ENCODE results near the gene PEX1.

The PEX1 gene

DNA sequence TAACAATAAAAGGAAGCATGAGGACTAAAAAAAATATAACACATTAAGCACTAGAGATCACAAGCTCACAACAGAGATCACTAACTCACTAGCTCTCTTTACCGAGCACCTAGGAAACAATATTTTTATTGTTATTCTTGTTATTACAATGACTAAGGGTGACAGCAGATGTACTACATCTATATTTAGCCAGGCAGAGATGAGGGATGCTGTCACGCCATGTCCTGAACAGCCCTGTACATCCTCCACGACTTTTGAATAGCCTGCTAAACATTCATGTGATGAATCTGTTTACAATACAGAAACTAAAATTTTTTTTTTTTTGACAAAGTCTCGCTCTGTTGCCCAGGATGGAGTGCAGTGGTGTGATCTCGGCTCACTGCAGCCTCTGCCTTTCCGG is 39.1 kb upstream of the PEX1 start:
- no peak overlapping the region for H3K27ac ChIP-seq (ENCODE audit: low read length)
- peaks cover 90% of the 10 kb centered on the region for H3K36me3 ChIP-seq (ENCODE audit: insufficient read depth, low read length)
- H2AFZ ChIP-seq (ENCODE audit: low read depth, low read length) = no peak overlapping the region
- H3K4me2 ChIP-seq (ENCODE audit: insufficient read depth, low read length) = no peak overlapping the region
- no peak overlapping the region for H3K4me3 ChIP-seq (ENCODE audit: low read depth in 1 of 2, low read length in 2 of 2)
- H4K20me1 ChIP-seq (ENCODE audit: insufficient read depth, low read length) = no peaks in the 10 kb centered on the region; the same call in 1 of the 2 replicates
- TF ChIP-seq, protein P1, sequence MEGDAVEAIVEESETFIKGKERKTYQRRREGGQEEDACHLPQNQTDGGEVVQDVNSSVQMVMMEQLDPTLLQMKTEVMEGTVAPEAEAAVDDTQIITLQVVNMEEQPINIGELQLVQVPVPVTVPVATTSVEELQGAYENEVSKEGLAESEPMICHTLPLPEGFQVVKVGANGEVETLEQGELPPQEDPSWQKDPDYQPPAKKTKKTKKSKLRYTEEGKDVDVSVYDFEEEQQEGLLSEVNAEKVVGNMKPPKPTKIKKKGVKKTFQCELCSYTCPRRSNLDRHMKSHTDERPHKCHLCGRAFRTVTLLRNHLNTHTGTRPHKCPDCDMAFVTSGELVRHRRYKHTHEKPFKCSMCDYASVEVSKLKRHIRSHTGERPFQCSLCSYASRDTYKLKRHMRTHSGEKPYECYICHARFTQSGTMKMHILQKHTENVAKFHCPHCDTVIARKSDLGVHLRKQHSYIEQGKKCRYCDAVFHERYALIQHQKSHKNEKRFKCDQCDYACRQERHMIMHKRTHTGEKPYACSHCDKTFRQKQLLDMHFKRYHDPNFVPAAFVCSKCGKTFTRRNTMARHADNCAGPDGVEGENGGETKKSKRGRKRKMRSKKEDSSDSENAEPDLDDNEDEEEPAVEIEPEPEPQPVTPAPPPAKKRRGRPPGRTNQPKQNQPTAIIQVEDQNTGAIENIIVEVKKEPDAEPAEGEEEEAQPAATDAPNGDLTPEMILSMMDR (IDR thresholded peaks at IDR 0.05; ENCODE audit: borderline replicate concordance, extremely low read depth, low read length, poor library complexity, severe bottlenecking) = no peak
- no peak for TF ChIP-seq EZH2 (IDR thresholded peaks at IDR 0.05; ENCODE audit: borderline replicate concordance, low read depth, low read length, severe bottlenecking)
- H3K27me3 ChIP-seq (ENCODE audit: insufficient read depth, low read length, poor library complexity) = no peaks in the 10 kb centered on the region
- no peak overlapping the region for H3K9ac ChIP-seq (ENCODE audit: low read depth, low read length)
- peaks cover 5% of the 10 kb centered on the region; the same call in 1 of the 2 replicates for H3K79me2 ChIP-seq (ENCODE audit: insufficient read depth, low read length)
- no peak for DNase-seq
- H3K9me3 ChIP-seq (ENCODE audit: insufficient read depth, low read length, severe bottlenecking) = no peaks in the 10 kb centered on the region
- H3K4me1 ChIP-seq (ENCODE audit: insufficient read depth, low read length) = no peaks in the 10 kb centered on the region
- no peak for ATAC-seq (ENCODE audit: insufficient read depth, low read depth)

- H3K27ac ChIP-seq (ENCODE audit: low read length) = no peak overlapping the region
Observed at GRCh38 chr7:92563345-92563744, 35.0 kb upstream of the PEX1 start.

DNA sequence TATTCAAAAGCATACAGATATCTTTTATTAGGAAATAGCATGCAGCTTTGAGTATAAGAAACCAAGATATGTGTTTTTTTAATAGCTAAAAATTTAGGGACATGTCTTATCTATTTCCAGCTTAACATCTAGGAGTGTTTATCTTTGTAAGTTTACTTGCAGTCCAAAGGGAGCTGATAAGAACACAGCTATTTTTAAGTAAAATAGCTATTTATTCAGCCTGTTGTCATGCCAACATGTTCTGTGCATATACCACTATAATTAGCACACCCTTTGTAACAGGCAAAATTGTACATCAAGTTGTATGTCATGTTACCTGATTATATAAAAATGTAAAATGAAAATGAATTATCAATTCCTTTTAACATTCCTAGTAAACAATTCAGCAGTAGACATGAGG is 32.3 kb upstream of the PEX1 start:
- TF ChIP-seq, protein P1 (IDR thresholded peaks at IDR 0.05; ENCODE audit: borderline replicate concordance, extremely low read depth, low read length, poor library complexity, severe bottlenecking) = no peak
- no peak for TF ChIP-seq EZH2 (IDR thresholded peaks at IDR 0.05; ENCODE audit: borderline replicate concordance, low read depth, low read length, severe bottlenecking)
- Histone ChIP-seq H3K36me3 (ENCODE audit: insufficient read depth, low read length) (peaks cover 57% of the 10 kb centered on the region), H3K4me1 (ENCODE audit: insufficient read depth, low read length) (no peaks in the 10 kb centered on the region), H3K9me3 (ENCODE audit: insufficient read depth, low read length, severe bottlenecking) (no peaks in the 10 kb centered on the region), H3K27me3 (ENCODE audit: insufficient read depth, low read length, poor library complexity) (no peaks in the 10 kb centered on the region), H3K79me2 (ENCODE audit: insufficient read depth, low read length) (no peaks in the 10 kb centered on the region), H2AFZ (ENCODE audit: low read depth, low read length) (no peak overlapping the region), H3K9ac (ENCODE audit: low read depth, low read length) (no peak overlapping the region), H4K20me1 (ENCODE audit: insufficient read depth, low read length) (no peaks in the 10 kb centered on the region), H3K4me3 (ENCODE audit: low read depth in 1 of 2, low read length in 2 of 2) (no peak overlapping the region), H3K4me2 (ENCODE audit: insufficient read depth, low read length) (no peak overlapping the region), H3K27ac (ENCODE audit: low read length) (no peak overlapping the region)
- DNase-seq (no peak), ATAC-seq (ENCODE audit: insufficient read depth, low read depth) (no peak)

More at GRCh38 chr7:92563345-92563744, 35.0 kb upstream of the PEX1 start:
- DNase-seq (no peak), ATAC-seq (ENCODE audit: insufficient read depth, low read depth) (no peak)
- Histone ChIP-seq H3K9me3 (ENCODE audit: insufficient read depth, low read length, severe bottlenecking) (no peaks in the 10 kb centered on the region), H3K4me3 (ENCODE audit: low read depth in 1 of 2, low read length in 2 of 2) (no peak overlapping the region), H3K4me1 (ENCODE audit: insufficient read depth, low read length) (no peaks in the 10 kb centered on the region), H3K36me3 (ENCODE audit: insufficient read depth, low read length) (peaks cover 77% of the 10 kb centered on the region), H3K27me3 (ENCODE audit: insufficient read depth, low read length, poor library complexity) (no peaks in the 10 kb centered on the region), H2AFZ (ENCODE audit: low read depth, low read length) (no peak overlapping the region), H3K9ac (ENCODE audit: low read depth, low read length) (no peak overlapping the region), H4K20me1 (ENCODE audit: insufficient read depth, low read length) (no peaks in the 10 kb centered on the region), H3K4me2 (ENCODE audit: insufficient read depth, low read length) (no peak overlapping the region), H3K79me2 (ENCODE audit: insufficient read depth, low read length) (no peaks in the 10 kb centered on the region; the same call in 1 of the 2 replicates)
- TF ChIP-seq EZH2 (IDR thresholded peaks at IDR 0.05; ENCODE audit: borderline replicate concordance, low read depth, low read length, severe bottlenecking) = no peak
- TF ChIP-seq, protein P1 (IDR thresholded peaks at IDR 0.05; ENCODE audit: borderline replicate concordance, extremely low read depth, low read length, poor library complexity, severe bottlenecking) = no peak

All from DND-41 (cell line).